PC-9 (cell line): ENCODE data around the gene SGMS2.

Experiments
- EZH2 ChIP-seq: fragments of 200-600 bp; sonication (generic); IDR thresholded peaks from 2 replicates; pipeline ENCODE4 v1.8.0; 2017; ENCODE audit warnings: antibody characterized with exemption, low read depth
- TF ChIP-seq, protein P1 (sequence below): fragments of 200-600 bp; sonication (generic); conservative IDR thresholded peaks from 2 replicates; pipeline ENCODE4 v1.6.1; 2017; ENCODE audit warnings: mixed run types, antibody characterized with exemption, mild to moderate bottlenecking, moderate library complexity

GRCh38 chr4:107915220-107915619 lies 90.5 kb downstream of the SGMS2 start:
- TF ChIP-seq, protein P1, sequence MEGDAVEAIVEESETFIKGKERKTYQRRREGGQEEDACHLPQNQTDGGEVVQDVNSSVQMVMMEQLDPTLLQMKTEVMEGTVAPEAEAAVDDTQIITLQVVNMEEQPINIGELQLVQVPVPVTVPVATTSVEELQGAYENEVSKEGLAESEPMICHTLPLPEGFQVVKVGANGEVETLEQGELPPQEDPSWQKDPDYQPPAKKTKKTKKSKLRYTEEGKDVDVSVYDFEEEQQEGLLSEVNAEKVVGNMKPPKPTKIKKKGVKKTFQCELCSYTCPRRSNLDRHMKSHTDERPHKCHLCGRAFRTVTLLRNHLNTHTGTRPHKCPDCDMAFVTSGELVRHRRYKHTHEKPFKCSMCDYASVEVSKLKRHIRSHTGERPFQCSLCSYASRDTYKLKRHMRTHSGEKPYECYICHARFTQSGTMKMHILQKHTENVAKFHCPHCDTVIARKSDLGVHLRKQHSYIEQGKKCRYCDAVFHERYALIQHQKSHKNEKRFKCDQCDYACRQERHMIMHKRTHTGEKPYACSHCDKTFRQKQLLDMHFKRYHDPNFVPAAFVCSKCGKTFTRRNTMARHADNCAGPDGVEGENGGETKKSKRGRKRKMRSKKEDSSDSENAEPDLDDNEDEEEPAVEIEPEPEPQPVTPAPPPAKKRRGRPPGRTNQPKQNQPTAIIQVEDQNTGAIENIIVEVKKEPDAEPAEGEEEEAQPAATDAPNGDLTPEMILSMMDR = no peak
- TF ChIP-seq EZH2 = no peak
